Inferior parietal cortex (tissue), 1 donor: ENCODE measurements around the gene RNF215.
"Not testable (repeated sequence)": the region's sequence is repeated elsewhere in the genome, so short reads cannot be mapped to it uniquely, and the experiment has no call there.

Source experiments
- DNase-seq: peaks from one replicate; pipeline ENCODE4 v3.0.0-alpha.2; 2016; ENCODE audit errors: extremely low spot score

The RNF215 gene

GRCh38 chr22:30361916-30362650, 25.1 kb downstream of the RNF215 start:
- DNase-seq, result no peak

DNA sequence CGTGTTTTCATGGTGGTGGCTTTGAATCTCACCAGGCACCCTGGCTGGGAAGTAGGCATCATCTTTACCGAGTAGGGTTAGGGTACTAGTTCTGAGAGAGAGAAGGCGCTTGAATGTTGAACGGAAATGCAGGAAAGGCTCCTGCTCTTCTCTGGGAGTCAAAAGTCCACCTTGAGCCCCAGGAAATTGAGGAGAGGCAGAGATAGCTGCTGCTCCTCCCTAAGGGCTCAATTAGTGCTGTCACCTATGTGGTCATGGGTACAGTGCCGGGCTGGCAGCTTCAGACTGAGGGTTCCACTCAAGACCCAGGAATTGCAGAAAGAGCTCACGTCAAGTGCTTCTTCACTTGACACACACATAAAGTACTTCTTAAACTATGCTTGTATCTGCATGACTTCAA, 28.7 kb downstream of the RNF215 start:
- no peak for DNase-seq

DNA sequence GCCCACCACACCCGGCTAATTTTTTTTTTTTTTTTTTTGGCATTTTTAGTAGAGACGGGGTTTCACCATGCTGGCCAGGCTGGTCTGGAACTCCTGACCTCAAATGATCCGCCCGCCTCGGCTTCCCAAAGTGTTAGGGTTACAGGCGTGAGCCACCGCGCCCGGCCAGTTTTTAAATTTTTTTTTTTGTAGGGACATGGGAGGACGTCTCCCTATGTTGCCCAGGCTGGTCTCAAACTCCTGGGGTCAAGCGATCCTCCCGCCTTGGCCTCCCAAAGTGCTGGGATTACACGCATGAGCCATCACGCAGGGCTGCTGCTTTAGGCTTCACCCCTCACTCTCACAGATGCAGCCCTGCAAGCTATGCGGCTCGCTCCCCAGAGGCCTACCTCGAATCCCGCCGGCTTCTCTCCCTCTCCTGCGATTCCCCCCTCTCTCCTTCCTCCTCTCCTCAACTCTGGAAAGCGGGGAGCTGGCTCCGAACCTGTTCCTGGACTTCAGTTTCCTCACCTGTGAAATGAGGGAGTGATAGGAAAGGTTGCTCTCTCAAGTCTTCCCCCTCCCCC, 29.5 kb downstream of the RNF215 start:
- no peak for DNase-seq

- DNase-seq, result no peak
Observed at GRCh38 chr22:30357236-30357570, 30.0 kb downstream of the RNF215 start.

- peak; percentile 91 for DNase-seq
Observed at GRCh38 chr22:30356449-30357235, 30.6 kb downstream of the RNF215 start, which contains the start of the genes CCDC157 and SF3A1. TSS of gene CCDC157 (plus strand) at chr22:30357007. CDS start at chr22:30366001, 8,994 bp downstream. TSS of gene SF3A1 (minus strand) at chr22:30356894. CDS start at chr22:30356792, 102 bp downstream.

DNA sequence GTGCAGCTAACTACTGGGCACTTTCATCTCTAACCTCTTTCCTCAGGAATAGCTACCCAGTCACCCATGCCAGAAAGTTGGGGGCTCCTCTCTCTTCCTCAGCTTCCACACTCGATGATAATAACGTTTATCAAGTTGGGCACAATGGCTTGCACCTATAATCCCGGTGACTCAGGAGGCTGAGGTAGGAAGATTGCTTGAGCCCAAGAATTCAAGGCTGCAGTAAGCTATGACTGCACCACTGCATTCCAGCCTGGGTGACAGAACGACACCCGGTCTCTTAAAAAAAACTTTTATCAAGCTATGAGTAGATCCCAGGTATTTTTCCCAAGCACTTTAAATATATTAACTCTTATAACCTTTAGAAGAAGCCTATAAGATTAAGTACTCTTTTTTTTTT, 32.6 kb downstream of the RNF215 start:
- no peak for DNase-seq

DNA sequence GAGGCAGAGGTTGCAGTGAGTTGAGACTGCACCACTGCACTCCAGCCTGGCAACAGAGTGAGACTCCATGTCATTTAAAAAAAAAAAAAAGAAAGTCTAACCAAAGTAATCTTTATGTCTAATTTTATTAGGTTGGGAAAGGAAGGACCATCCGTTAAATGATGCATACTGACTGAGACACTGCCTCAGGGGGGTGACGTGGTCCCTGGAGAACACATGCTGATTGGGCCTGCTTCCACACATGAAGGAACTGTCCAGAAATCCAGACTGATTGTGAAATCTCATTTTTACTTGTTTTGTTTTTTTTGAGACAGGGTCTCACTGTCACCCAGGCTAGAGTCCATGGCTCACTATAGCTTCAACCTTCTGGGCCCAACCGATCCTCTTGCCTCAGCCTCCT, 36.0 kb downstream of the RNF215 start:
- DNase-seq, result no peak

- no peak for DNase-seq
Observed at GRCh38 chr22:30348809-30349208, 38.4 kb downstream of the RNF215 start.

DNA sequence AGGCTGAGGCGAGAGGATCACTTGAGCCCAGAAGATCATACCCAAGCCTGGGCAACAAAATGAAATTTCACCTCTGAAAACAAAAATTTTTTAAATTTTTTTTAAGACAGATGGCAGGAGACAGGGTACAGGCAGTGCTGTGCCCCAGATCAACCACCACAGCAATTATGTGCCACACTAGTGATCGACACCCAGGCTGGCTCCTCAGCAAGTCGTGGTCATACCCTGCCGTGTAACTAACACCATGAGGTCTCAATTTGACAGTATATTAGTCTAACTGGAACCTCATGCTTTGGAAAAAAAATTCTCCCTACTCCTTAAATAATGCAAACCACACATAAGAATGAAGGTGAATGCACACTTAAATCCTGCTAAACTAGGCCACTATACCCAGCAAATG, 38.8 kb downstream of the RNF215 start:
- DNase-seq, result no peak

DNA sequence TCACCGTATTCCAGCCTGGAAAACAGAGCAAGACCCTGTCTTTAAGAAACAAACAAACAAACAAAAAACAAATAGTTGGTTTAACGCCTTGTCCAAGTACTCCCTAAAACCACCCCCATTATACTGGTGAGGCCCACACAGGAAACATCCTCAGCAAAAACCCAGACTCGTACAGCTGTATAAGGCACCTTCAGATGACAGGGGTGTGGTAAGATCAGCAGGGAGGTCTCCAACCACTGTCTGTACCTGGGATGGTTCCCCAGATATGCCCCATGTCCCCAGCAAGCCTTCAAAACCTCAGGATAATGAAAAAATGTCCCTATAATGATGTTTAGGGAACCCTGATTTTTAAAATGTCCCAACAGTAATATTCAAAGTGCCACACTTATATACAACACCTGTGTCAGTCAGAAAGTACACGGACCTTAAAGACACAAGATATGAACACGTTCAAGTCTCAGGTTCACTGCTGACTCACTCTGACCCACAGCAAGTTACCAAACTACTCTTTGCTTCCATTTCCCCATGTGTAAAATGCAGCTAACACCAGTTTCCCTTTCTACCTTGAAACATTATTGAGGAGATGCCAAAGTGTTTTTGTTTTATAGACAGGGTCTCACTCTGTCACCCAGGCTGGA, 39.8 kb downstream of the RNF215 start:
- no peak for DNase-seq

GRCh38 chr22:30344447-30345200, 42.6 kb downstream of the RNF215 start:
- no peak for DNase-seq

DNA sequence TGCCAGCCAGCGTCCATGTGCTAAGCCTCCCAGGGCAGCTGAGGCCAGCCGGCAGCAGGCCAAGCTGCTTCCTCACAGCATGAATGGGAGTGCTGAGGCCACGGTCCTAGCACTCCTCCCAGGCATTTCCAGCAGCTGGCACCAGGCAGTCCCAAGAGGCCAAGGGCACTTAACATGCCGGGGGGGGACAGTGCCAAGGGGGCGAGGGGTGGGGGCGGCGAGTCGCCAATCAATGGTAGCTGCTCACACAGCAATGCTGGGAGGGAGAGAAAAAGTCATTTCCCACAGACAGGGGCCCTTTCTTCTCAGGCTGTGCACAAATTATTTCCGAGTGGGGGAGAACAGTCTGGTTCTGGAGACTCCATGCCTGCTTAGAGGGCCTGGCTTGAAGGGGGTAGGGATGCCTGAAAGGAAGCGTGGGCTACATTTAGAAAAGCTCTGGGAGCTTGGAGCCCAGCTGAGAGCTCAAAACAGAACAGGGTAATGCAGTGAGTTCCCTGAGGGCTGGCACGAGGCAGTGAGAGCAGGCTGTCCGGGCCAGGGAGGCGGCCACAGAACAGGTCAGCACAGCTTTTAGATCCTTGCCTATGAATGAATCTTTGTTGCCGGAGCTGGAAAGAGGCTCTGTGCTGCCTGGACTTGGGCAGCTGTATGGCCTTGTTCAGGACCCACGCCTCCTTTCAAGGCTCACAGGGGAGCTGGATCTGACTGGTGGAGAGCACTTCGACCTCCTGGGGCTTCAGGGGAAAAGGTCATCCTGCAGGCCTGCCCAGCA, 46.1 kb downstream of the RNF215 start:
- peak; percentile 51 for DNase-seq

- DNase-seq, result no peak
Observed at GRCh38 chr22:30338802-30339201, 48.4 kb downstream of the RNF215 start.

DNA sequence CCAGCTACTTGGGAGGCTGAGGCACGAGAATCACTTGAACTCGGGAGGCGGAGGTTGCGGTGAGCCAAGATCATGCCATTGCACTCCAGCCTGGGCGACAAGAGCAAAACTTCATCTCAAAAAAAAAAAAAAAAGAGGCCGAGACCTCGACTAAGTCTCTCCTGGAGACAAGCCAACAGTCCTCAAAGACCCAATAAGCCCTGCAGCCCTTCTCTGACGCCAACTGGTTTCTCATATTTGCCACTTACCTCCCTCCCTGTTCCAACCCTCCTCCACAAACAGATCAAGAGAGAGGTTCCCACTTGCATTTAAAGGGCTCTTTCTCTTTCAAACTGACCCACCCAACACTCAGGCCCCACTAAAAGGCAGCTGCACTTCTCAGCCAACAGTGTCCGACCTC, 48.9 kb downstream of the RNF215 start:
- not testable (repeated sequence) for DNase-seq

- no peak for DNase-seq
Observed at GRCh38 chr22:30337461-30337778, 49.8 kb downstream of the RNF215 start.

- no peak for DNase-seq
Observed at GRCh38 chr22:30336752-30337460, 50.3 kb downstream of the RNF215 start.

- DNase-seq, result no peak
Observed at GRCh38 chr22:30335236-30335635, 52.0 kb downstream of the RNF215 start.

DNA sequence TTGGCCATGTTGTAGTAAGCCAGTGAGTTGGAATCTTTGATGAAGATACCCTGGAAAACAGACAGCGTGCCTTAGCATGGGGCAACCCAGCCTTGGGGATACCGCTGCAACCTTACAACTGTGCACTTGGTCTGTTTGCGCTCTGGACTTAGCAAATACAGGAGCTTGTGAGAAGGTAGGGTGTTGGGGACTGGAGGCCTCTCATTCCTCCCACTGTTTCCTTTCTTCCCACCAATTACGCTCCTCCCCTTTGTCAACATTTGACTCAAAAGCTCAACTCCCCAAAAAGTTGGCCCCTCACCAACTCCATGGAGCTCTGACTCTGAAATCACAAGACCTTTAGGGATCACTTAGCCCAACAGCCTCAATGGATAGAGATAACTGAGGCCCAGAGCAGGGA, 52.6 kb downstream of the RNF215 start:
- DNase-seq, result no peak

DNA sequence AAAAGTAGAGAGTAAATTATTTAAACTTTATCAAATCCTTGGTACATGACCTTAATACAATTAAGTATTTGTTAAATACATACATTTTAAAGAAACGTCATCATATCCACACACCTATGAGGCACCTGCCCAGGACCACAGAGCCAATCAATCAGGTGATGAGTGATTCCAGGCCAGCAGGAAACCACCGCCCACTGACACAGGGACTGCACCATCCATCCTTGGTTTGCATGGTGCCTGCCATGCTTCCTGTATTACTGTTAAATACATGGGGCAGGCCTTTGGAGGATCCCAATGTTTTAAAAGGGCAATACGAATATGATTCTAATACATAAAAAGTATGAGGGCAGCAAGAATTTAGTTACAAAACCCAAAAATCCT, 53.5 kb downstream of the RNF215 start:
- no peak for DNase-seq

DNA sequence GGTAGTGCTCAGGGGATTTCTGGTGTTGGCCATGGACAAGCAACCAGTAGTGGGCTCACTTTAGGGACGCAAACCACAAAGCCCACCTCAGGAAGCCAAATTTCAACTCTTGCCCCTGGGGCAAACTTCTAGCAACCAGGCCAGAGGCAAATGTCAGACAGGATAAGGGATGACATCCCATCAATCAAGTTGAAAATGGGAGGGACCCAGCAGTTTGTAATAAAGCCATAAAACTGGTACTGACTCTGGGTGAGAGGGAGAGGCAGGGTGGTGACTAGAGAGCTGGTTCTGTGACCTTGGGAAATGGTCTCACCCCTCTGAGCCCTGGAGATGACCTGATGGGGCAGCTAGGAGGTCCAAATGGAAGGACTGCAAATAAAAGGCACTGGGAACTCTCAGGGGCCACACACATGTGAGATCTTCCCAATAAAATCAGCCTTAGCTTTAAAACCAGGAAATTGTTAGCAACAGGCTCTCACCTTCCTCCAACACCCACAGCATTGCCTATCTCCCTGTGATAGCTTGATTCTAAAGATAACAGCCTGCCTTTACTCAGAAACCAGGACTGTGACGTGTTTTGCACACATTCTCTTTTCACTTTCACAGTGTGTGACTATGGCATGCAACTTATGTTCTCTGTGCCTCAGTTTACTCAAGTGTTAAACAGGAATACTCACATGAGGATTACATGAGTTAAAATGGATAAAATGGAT, 54.1 kb downstream of the RNF215 start:
- no peak for DNase-seq
